Measurements from ENCODE around the gene CST1. TPM values are rescaled to one million over a fixed set of nuclear protein-coding genes. Genes with fewer than 3 reads are reported as not detected.
"Not testable (repeated sequence)": the region's sequence is repeated elsewhere in the genome, so short reads cannot be mapped to it uniquely, and the experiment has no call there.

The CST1 gene
- total RNA-seq, 1 experiment from 2014 or later = not detected

DNA sequence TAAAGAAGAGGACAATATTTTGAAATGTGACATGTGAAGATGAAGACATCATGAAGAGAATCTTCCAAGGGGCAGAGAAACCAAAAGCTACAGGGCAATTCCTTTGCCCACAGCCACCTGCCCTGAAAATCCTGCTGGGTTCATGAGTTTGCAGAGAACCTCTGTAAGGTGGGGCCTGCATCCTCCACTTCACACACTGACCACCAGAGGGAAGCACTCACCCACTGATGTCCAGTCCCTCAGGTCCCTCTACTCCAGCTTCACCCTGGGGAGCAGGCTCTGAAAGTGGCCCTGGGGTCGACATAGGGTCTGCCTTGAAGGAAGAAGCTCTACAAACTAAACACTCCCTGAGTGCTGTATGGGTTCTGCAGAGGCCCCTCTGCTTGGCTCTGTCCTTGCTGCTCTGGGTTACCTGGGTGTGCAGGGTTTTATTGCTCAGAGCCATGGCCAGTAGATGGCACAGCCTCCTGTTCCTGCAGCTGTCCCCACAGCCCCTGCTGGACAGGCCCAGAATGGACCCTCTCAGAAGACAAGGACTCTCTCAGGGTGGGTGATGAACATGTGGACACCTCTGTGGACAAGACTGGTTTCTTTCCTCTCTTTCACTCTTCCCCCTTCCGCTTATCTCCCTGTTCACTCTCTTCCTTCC lies 27.0 kb downstream of the CST1 start:
- DNase-seq (ENCODE audit: low spot score); in situ Hi-C loops (cut with HindIII; ENCODE audit: low sequenced_read_pairs): not testable (repeated sequence)

DNA sequence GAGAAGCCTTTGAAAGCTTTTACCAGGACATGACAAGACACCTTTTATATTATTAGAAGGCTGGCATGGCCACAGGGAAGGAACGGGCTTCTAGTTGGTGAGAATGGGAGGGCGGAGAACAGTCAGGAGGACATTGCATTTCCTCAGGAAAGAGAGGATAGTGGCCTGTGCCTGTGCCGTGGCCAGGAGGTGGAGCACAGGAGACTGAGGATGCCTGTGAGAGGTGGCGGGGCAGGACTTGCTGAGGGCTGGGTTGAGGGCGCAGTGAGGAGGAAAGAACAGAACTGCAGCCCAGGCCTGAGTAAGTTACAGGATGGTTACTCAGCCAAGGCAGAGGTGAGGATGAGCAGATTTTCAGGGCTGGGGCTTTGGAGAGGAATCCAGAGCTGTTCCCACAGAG lies 27.9 kb downstream of the CST1 start:
- DNase-seq (ENCODE audit: low spot score); in situ Hi-C loops (cut with HindIII; ENCODE audit: low sequenced_read_pairs): not testable (repeated sequence)

DNA sequence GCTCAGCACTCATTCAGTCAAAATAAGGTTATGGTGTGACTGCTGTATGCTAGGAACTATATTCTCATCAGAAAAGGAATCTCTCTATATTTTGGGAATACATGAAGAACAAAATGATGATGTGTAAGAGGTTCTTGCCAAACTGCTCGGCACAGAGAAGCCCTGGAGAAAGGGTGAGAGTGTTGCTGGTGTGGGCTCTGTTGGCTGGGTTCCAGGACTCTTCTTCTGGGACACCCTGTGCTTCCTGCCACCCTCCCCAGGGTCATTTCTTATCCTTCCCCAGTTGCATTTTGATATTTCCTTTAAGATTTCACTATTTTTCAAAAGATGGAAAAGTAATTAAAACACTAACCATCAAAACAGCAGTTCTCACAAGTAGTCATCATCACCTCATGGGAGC lies 28.8 kb downstream of the CST1 start:
- DNase-seq (ENCODE audit: low spot score) = no peak
- in situ Hi-C loops (cut with HindIII; ENCODE audit: low sequenced_read_pairs) = no loop called here

DNA sequence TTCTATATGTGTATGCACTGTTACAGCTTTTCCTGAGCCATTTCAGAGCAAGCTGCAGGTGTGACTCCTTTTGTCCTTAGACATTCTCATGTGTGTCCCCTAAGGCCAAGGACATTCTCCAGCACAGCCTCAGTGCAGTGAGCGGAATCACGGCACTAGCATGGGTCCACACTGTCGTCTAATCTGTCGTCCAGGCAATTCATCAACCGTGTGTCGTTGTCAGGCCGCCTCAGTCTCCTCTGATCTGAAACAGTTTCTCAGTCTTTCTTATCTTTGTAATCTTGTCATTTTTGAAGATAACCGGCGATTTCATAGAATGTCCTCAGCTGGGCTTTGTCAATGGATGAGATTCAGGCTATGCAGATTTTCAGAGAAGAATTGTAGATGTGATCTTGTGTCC lies 31.4 kb downstream of the CST1 start:
- in situ Hi-C loops (cut with HindIII; ENCODE audit: low sequenced_read_pairs); DNase-seq (ENCODE audit: low spot score): not testable (repeated sequence)

DNA sequence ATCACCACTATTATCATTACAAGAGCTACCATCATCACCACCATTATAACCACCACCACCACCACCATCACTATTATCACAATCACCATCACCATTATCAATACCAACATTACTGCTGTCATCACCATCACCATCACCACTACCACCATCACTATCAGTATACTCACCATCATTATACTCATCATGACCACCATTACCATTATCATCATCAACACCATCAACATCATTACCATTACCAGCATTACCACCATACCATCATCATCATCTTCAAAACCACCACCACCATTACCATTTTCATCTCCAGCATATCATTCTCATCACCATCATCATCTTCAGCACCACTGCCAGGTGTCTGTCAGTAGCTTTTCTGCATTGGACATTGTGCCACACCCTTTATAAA lies 39.0 kb downstream of the CST1 start:
- DNase-seq (ENCODE audit: low spot score); in situ Hi-C loops (cut with HindIII; ENCODE audit: low sequenced_read_pairs): not testable (repeated sequence)

DNA sequence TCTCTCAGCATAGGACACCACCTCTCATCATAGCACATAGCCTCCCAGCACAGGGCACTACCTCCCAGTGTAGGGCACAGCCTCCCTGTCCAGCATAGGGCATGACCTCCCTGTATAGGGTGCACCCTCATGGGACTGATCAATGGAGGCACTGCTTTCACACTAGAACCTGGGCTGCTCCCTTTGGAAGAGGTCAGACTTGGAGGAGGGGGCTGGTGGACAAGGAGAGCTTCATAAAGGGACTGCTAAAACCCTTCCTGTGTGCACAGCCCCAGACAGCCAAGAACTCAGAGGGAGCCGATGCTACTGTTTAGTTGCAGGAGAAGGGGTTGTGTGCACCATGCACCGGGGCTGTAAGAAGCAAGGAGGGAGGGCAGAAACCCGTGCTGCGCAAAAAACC lies 40.0 kb downstream of the CST1 start:
- in situ Hi-C loops (cut with HindIII; ENCODE audit: low sequenced_read_pairs) = no loop called here

DNA sequence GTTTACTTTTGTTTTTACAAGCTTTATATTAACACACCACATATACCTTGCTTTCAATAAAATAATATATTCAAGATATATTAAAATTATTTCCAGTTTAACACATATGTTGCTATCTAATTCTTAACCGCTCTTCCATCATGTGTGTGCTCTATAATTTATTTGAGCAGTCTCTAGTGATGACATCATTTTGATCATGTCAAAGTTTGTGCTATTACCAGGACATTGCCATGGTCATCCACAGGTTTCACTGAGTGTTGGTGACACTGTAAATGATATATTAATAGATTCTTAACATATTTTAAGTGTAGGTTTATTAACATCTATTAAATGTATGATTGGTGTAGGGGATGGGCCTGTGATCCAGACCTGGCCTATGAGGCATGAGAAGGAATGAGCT lies 44.8 kb downstream of the CST1 start:
- in situ Hi-C loops (cut with HindIII; ENCODE audit: low sequenced_read_pairs) = no loop called here
- DNase-seq (ENCODE audit: low spot score) = no peak

More for the DNA sequence above, 40.0 kb downstream of the CST1 start:
- DNase-seq (ENCODE audit: low spot score) = no peak

DNA sequence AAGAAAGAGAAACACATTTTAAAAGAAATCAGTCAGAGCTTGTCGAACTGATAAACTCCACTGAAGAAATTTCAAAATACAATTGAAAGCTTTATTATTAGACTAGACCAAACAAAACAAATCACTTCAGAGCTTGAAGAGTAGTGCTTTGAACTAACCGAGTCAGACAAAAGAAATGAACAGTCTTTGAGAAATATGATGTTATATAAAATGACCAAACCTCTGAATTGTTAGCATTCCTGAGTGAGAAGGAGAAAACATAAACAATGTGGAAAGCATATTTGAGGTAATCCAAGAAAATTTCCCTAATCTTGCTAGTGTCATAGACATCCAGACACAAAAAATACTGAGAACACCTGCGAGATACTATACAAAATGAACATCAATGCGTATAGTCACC lies 48.7 kb downstream of the CST1 start:
- in situ Hi-C loops (cut with HindIII; ENCODE audit: low sequenced_read_pairs) = no loop called here
- DNase-seq (ENCODE audit: low spot score) = no peak

DNA sequence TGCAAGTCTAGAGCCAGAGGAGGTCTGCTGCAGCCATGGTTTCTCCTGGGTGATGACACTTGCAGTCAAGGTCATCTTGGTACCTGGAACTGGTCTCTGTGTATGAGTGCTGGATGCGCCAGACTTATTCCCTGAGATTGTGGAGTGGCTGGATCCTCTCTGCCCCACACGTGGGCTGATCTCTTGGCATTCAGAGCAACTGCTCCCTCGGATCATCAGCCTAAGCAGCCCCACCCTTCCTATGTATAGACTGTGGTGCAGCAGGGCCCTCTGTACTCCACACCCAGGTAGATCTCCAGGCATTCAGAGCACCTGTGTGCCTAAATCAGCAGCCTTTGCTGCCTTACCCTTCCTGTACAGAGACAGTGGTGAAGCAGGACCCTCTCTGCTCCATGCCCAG lies 49.8 kb downstream of the CST1 start:
- in situ Hi-C loops (cut with HindIII; ENCODE audit: low sequenced_read_pairs) = no loop called here
- DNase-seq (ENCODE audit: low spot score) = no peak

DNA sequence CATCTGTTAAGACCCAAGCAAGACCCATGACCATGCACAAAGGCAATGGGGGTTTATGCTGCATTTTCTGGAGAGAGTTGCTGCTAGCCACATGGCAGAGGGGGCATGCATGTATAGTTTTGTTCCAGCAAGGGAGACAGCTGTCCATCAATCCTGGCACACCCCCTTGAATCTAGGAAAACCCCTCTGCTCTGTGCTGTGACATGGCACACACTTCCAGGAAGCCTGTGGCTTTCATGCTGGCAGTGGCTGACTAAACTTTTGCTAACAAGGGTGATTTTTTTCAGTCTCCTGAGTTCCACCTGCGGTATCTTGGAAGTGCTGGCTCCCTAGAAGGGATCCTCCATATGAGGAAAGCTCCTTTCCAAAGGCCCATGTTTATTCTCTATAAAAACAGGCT lies 52.8 kb downstream of the CST1 start:
- in situ Hi-C loops (cut with HindIII; ENCODE audit: low sequenced_read_pairs) = no loop called here

More for the DNA sequence above, 52.8 kb downstream of the CST1 start:
- no peak for DNase-seq (ENCODE audit: low spot score)

Other genes starting within 250 kb of the CST1 start
- gene CST9L, start 182.5 kb downstream of the CST1 start, total RNA-seq (2014; rRNA removed; shearing (Covaris generic)) = not detected in 2 replicates
- gene CST9, start 145.0 kb downstream of the CST1 start, total RNA-seq (2014; rRNA removed; shearing (Covaris generic)) = not detected in 2 replicates
- gene CST3, start 113.0 kb downstream of the CST1 start, total RNA-seq (2014; rRNA removed; shearing (Covaris generic)) = 26.7 and 56.5 TPM in 2 replicates
- not detected in 2 replicates for gene CST4, start 61.9 kb downstream of the CST1 start, total RNA-seq (2014; rRNA removed; shearing (Covaris generic))
- not detected in 2 replicates for gene CST2, start 75.8 kb upstream of the CST1 start, total RNA-seq (2014; rRNA removed; shearing (Covaris generic))
- gene CST5, start 128.8 kb upstream of the CST1 start, total RNA-seq (2014; rRNA removed; shearing (Covaris generic)) = not detected in 2 replicates
- not detected in 2 replicates for gene GGTLC1, start 237.8 kb upstream of the CST1 start, total RNA-seq (2014; rRNA removed; shearing (Covaris generic))

Data from G401 (cell line).